K562 (cell line): ENCODE data around the gene PRKACA. TPM values are rescaled to one million over a fixed set of nuclear protein-coding genes. Genes with fewer than 3 reads are reported as not detected.

Source experiments
- ADNP ChIP-seq: fragments of 200-800 bp; sonication (Bioruptor generic); IDR thresholded peaks from 2 replicates; pipeline ENCODE4 v1.6.1; 2016; ENCODE audit warnings: missing genetic modification characterization, missing compliant biosample characterization
- ARID1B ChIP-seq: fragments of 450-650 bp; IDR thresholded peaks from 2 replicates; pipeline ENCODE4 v1.6.1; 2016; ENCODE audit warnings: antibody characterized with exemption, mild to moderate bottlenecking, inconsistent platforms
- CBFA2T3 ChIP-seq: fragments of 450-650 bp; IDR thresholded peaks from 2 replicates; pipeline ENCODE4 v1.6.1; 2017
- FUS ChIP-seq: fragments of 200-400 bp; formaldehyde crosslinking; optimal IDR thresholded peaks from 2 replicates; pipeline ENCODE3; 2017; ENCODE audit warnings: low read depth, low read length
- HNRNPK ChIP-seq: fragments of 200-400 bp; formaldehyde crosslinking; IDR thresholded peaks from one replicate; pipeline ENCODE4 v1.6.1; 2018; ENCODE audit warnings: mild to moderate bottlenecking, low read depth, low read length; ENCODE audit not compliant: poor library complexity, severe bottlenecking
- NELFE ChIP-seq: IDR thresholded peaks from 2 replicates; pipeline ENCODE4 v1.6.1; 2011; ENCODE audit warnings: mild to moderate bottlenecking; ENCODE audit not compliant: insufficient read depth, insufficient read length
- NR2F6 ChIP-seq: fragments of 450-650 bp; formaldehyde crosslinking; IDR thresholded peaks from 2 replicates; pipeline ENCODE4 v1.4.0; 2020; ENCODE audit warnings: mild to moderate bottlenecking
- NUFIP1 ChIP-seq: fragments of 450-650 bp; IDR thresholded peaks from 2 replicates; pipeline ENCODE4 v1.6.1; 2018; ENCODE audit not compliant: partially characterized antibody
- PHB ChIP-seq: fragments of 250-450 bp; sonication (Bioruptor Pico); IDR thresholded peaks from 2 replicates; pipeline ENCODE4 v1.5.0; 2021
- POU5F1 ChIP-seq: fragments of 150-350 bp; IDR thresholded peaks from 2 replicates; pipeline ENCODE4 v1.6.1; 2014; ENCODE audit warnings: borderline replicate concordance, low read length, low read depth, mild to moderate bottlenecking; ENCODE audit not compliant: partially characterized antibody
- PURB ChIP-seq: sonication (generic); formaldehyde crosslinking; IDR thresholded peaks from 2 replicates; pipeline ENCODE4 v1.9.0; 2021; ENCODE audit warnings: low read depth, mild to moderate bottlenecking, missing genetic modification reagents
- SMC3 ChIP-seq: conservative IDR thresholded peaks from 2 replicates; pipeline ENCODE4 v1.6.1; 2011; ENCODE audit warnings: low read depth, low read length, improper control_type of control experiment; ENCODE audit not compliant: insufficient read depth
- SUPT5H ChIP-seq: fragments of 450-650 bp; IDR thresholded peaks from 2 replicates; pipeline ENCODE4 v1.6.1; 2016
- TEAD1 ChIP-seq, 2 experiments: fragments of 450-650 bp in 1 of 2; sonication (generic) in 1 of 2; formaldehyde crosslinking; IDR thresholded peaks; 2 replicates each; pipeline versions ENCODE4 v1.4.0 to v1.8.0; 2020 to 2022; ENCODE audit warnings: mild to moderate bottlenecking in 2 of 2, missing genetic modification reagents in 1 of 2
- polyA plus RNA-seq, 8 experiments: library from polyadenylated mRNA; depleted of rRNA in 4 of 8; stranded (reverse) in 5 of 8; unstranded in 3 of 8; fragments of >200 nt; fragmentation: Nextera tagmentation in 2 of 8; fragmentation: Illumina TruSeq in 1 of 8; extraction: Ambion mirVana in 2 of 8; extraction: Trizol in 1 of 8; gene quantifications; 2 replicates each; pipeline versions ENCODE4 v1.2.1 to v1.2.3, GENCODE V29; 2011 to 2014; ENCODE audit warnings: inconsistent platforms in 1 of 8, missing spikeins in 1 of 8
- total RNA-seq, 7 experiments: library from RNA; depleted of rRNA in 6 of 7; stranded (reverse); fragments of >200 nt in 6 of 7; fragmentation: Illumina TruSeq in 2 of 7; extraction: Trizol in 2 of 7; gene quantifications; 2 replicates each; pipeline versions ENCODE4 v1.2.1 to v1.2.3, GENCODE V29; 2011 to 2021; ENCODE audit warnings: low replicate concordance in 1 of 7
- TF ChIP-seq, protein P1 (sequence below): fragments of 250-450 bp; sonication (Bioruptor Pico); IDR thresholded peaks from 2 replicates; pipeline ENCODE4 v1.8.0; 2022; ENCODE audit warnings: inconsistent platforms, mild to moderate bottlenecking, moderate library complexity, borderline replicate concordance
- TF ChIP-seq, protein P2 (sequence below): fragments of 450-650 bp; IDR thresholded peaks from 2 replicates; pipeline ENCODE4 v1.6.1; 2016; ENCODE audit warnings: borderline replicate concordance
- TF ChIP-seq, protein P3 (sequence below), 2 experiments: fragments of 450-650 bp; IDR thresholded peaks; 2 replicates each; pipeline ENCODE4 v1.6.1; 2018; ENCODE audit warnings: mild to moderate bottlenecking in 2 of 2, low read depth in 1 of 2; ENCODE audit not compliant: partially characterized antibody in 2 of 2
- TF ChIP-seq, protein P4 (sequence below): fragments of 250-450 bp; sonication (Bioruptor Pico); IDR thresholded peaks from 2 replicates; pipeline ENCODE4 v1.8.0; 2022; ENCODE audit warnings: inconsistent platforms

The PRKACA gene
- total and polyA plus RNA-seq, 9 of the 15 experiments (the other 6 are each of a cell fraction or from before 2014, with no cell fraction given): 1.2 to 63.1 (median 13.0) TPM

DNA sequence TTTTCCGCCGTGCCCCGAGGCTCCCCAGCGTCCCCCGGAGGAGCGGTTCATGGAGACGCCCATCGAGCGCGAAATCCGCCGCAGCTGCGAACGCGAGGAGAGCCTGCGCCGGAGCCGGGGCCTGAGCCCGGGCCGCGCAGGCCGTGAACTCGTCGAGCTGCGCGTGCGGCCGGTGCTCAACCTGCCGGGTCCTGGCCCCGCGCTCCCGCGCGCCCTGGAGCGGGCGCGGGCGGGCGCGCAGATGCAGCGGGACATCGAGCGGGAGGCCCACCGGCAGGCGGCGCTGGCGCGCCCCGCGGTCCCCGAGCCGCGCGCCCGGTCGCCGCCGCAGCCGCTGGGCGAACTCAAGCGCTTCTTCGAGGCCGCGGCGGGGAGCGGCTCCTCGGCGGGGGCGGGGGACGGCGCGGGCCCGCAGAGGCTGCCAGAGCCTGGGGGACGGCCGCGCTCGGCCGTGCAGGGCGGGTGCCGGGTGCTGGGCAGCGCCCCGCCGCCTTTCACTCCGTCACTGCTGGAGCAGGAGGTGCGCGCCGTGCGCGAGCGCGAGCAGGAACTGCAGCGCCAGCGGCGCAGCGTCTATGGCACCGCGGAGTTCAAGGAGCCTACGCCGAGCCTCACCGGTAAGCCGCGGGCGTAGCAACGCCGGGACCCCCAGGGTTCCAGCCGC lies 44.2 kb downstream of the PRKACA start (continued):
- TF ChIP-seq HNRNPK: no peak
- TF ChIP-seq PHB (CRISPR knock-in tag): no peak
- no peak for TF ChIP-seq PURB (CRISPR knock-in tag)
- TF ChIP-seq, protein P1, sequence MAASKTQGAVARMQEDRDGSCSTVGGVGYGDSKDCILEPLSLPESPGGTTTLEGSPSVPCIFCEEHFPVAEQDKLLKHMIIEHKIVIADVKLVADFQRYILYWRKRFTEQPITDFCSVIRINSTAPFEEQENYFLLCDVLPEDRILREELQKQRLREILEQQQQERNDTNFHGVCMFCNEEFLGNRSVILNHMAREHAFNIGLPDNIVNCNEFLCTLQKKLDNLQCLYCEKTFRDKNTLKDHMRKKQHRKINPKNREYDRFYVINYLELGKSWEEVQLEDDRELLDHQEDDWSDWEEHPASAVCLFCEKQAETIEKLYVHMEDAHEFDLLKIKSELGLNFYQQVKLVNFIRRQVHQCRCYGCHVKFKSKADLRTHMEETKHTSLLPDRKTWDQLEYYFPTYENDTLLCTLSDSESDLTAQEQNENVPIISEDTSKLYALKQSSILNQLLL (CRISPR knock-in tag): no peak
- no peak for TF ChIP-seq FUS
- no peak for TF ChIP-seq NUFIP1
- TF ChIP-seq, protein P2, sequence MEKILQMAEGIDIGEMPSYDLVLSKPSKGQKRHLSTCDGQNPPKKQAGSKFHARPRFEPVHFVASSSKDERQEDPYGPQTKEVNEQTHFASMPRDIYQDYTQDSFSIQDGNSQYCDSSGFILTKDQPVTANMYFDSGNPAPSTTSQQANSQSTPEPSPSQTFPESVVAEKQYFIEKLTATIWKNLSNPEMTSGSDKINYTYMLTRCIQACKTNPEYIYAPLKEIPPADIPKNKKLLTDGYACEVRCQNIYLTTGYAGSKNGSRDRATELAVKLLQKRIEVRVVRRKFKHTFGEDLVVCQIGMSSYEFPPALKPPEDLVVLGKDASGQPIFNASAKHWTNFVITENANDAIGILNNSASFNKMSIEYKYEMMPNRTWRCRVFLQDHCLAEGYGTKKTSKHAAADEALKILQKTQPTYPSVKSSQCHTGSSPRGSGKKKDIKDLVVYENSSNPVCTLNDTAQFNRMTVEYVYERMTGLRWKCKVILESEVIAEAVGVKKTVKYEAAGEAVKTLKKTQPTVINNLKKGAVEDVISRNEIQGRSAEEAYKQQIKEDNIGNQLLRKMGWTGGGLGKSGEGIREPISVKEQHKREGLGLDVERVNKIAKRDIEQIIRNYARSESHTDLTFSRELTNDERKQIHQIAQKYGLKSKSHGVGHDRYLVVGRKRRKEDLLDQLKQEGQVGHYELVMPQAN: no peak
- no peak for TF ChIP-seq SUPT5H
- TF ChIP-seq TEAD1 (CRISPR knock-in tag; IDR thresholded peaks at IDR 0.05): no peak; a peak in 1 of 4 replicates
- TF ChIP-seq SMC3: peak; percentile 48; the same call in 1 of the 2 replicates
- TF ChIP-seq, protein P3, sequence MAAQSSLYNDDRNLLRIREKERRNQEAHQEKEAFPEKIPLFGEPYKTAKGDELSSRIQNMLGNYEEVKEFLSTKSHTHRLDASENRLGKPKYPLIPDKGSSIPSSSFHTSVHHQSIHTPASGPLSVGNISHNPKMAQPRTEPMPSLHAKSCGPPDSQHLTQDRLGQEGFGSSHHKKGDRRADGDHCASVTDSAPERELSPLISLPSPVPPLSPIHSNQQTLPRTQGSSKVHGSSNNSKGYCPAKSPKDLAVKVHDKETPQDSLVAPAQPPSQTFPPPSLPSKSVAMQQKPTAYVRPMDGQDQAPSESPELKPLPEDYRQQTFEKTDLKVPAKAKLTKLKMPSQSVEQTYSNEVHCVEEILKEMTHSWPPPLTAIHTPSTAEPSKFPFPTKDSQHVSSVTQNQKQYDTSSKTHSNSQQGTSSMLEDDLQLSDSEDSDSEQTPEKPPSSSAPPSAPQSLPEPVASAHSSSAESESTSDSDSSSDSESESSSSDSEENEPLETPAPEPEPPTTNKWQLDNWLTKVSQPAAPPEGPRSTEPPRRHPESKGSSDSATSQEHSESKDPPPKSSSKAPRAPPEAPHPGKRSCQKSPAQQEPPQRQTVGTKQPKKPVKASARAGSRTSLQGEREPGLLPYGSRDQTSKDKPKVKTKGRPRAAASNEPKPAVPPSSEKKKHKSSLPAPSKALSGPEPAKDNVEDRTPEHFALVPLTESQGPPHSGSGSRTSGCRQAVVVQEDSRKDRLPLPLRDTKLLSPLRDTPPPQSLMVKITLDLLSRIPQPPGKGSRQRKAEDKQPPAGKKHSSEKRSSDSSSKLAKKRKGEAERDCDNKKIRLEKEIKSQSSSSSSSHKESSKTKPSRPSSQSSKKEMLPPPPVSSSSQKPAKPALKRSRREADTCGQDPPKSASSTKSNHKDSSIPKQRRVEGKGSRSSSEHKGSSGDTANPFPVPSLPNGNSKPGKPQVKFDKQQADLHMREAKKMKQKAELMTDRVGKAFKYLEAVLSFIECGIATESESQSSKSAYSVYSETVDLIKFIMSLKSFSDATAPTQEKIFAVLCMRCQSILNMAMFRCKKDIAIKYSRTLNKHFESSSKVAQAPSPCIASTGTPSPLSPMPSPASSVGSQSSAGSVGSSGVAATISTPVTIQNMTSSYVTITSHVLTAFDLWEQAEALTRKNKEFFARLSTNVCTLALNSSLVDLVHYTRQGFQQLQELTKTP (IDR thresholded peaks at IDR 0.05; ENCODE audit: low read depth in 1 of 2, partially characterized antibody in 2 of 2): no peak
- no peak for TF ChIP-seq POU5F1
- no peak for TF ChIP-seq NELFE
- TF ChIP-seq CBFA2T3: no peak
- TF ChIP-seq ARID1B: no peak
- TF ChIP-seq, protein P4, sequence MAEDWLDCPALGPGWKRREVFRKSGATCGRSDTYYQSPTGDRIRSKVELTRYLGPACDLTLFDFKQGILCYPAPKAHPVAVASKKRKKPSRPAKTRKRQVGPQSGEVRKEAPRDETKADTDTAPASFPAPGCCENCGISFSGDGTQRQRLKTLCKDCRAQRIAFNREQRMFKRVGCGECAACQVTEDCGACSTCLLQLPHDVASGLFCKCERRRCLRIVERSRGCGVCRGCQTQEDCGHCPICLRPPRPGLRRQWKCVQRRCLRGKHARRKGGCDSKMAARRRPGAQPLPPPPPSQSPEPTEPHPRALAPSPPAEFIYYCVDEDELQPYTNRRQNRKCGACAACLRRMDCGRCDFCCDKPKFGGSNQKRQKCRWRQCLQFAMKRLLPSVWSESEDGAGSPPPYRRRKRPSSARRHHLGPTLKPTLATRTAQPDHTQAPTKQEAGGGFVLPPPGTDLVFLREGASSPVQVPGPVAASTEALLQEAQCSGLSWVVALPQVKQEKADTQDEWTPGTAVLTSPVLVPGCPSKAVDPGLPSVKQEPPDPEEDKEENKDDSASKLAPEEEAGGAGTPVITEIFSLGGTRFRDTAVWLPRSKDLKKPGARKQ: no peak
- no peak for TF ChIP-seq NR2F6 (CRISPR knock-in tag)
- no peak for TF ChIP-seq ADNP (tag)
